Tibial nerve (tissue), 4 donors: Measurements from ENCODE around the gene DPPA5.

Source experiments
- CTCF ChIP-seq, 5 experiments: fragments of 200-600 bp in 3 of 5; fragments of 450-650 bp in 2 of 5; sonication (generic) in 3 of 5; IDR thresholded peaks; one replicate each; pipeline ENCODE4 v1.5.1; 2016 to 2019; ENCODE audit warnings: antibody characterized with exemption in 5 of 5, mild to moderate bottlenecking in 3 of 5, moderate library complexity in 2 of 5
- EP300 ChIP-seq, 2 donors: sonication (generic); formaldehyde crosslinking; IDR thresholded peaks; one replicate each; pipeline ENCODE4 v1.6.1; 2017; ENCODE audit warnings: antibody characterized with exemption in 2 of 2, mild to moderate bottlenecking in 1 of 2
- POLR2A ChIP-seq, 2 donors: fragments of 450-650 bp; IDR thresholded peaks; one replicate each; pipeline ENCODE4 v1.6.1; 2017; ENCODE audit warnings: antibody characterized with exemption in 2 of 2, mild to moderate bottlenecking in 2 of 2, moderate library complexity in 2 of 2

- no peak for TF ChIP-seq CTCF (IDR thresholded peaks at IDR 0.05)
- no peak for TF ChIP-seq EP300 (IDR thresholded peaks at IDR 0.05)
- TF ChIP-seq POLR2A (IDR thresholded peaks at IDR 0.05) = no peak
Measured at GRCh38 chr6:73328790-73329189, 25.3 kb downstream of the DPPA5 start.
